GM12873 (cell line): ENCODE results near the gene MAPK8.

Experiments used
- TF ChIP-seq, protein P1 (sequence below): IDR thresholded peaks from 2 replicates; pipeline ENCODE4 v1.5.1; 2012; ENCODE audit warnings: low read depth, mild to moderate bottlenecking, moderate library complexity, low read length, control low read depth; ENCODE audit not compliant: insufficient read depth; ENCODE audit errors: missing control alignments

MAPK8 gene

DNA sequence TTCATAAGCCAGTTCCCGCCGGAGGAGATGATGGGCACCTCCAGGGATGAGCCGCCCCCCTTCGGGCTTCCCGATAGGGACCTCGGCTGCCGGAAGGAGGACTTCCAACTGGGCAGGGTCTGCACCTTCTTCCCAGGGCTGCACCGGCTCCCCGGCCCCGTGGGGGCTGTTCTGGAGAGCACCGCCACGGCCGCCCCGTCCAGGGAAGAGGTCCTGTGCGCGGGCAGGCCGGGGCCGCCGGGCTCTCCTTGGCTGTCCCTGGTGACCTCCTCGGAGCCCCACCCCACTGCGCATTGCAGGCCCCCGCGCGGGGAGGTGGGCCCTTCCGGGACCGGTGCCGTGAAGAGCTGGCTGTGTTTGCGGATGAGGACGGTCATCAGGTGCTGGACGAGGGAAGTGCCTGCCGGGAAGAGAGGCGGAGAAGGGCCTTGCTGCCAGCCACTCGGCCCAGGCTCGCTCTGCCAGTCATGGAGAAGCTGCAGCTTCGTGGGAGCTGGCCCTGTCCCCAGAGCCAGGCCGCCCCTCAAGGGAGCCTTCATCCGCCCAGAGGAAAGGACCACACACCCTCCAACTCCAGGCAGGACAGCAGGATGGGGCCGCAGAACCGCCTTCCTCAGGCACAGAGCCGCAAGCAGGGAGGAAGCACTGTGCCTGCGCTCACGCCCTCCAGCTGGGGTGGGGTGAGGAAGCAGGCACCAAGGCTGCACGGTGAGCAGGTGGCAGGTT, 144.4 kb downstream of the MAPK8 start:
- TF ChIP-seq, protein P1, sequence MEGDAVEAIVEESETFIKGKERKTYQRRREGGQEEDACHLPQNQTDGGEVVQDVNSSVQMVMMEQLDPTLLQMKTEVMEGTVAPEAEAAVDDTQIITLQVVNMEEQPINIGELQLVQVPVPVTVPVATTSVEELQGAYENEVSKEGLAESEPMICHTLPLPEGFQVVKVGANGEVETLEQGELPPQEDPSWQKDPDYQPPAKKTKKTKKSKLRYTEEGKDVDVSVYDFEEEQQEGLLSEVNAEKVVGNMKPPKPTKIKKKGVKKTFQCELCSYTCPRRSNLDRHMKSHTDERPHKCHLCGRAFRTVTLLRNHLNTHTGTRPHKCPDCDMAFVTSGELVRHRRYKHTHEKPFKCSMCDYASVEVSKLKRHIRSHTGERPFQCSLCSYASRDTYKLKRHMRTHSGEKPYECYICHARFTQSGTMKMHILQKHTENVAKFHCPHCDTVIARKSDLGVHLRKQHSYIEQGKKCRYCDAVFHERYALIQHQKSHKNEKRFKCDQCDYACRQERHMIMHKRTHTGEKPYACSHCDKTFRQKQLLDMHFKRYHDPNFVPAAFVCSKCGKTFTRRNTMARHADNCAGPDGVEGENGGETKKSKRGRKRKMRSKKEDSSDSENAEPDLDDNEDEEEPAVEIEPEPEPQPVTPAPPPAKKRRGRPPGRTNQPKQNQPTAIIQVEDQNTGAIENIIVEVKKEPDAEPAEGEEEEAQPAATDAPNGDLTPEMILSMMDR = no peak

DNA sequence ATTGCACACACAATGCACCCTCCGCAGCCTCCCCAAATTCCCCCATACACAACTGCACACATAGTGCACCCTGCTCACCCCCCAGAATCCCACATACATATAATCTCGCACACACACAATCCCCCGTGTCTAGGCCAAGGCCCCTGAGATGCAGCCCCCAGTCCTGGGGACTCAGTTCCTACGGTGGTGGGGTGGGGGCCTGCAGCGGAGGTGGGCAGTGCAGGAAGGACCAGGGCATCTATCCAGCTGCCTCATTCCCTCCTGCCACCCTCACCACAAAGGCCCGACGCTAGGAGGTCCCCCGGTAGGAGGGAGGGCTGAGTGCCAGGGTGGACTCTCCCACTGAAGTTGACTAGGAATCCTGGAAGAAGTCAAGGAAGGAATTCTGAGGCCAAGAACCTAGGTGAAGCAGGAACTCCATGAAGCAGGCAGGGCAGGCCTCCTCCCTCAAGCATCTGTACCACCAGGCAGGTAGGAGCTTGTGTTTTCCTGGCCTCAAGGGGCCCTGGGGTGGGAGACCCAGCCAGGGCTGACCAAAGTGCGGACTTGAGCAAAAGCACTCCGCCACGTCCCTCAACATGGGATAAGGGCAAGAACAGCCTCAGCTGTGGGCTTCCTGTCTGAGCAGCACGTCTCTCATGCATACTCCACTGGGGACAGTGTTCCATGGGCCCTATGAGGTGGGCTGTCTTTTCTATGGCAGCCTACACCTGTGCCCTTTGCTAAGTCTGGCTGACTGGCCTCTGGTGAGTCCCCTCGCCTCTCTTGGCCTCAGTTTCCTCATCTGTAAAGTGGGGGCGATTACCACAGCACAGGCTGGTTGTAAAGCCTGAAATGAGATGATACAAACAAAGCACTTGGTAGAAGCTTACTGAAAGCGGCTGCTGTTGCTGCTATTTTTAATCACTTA, 145.7 kb downstream of the MAPK8 start:
- TF ChIP-seq, protein P1 = no peak

DNA sequence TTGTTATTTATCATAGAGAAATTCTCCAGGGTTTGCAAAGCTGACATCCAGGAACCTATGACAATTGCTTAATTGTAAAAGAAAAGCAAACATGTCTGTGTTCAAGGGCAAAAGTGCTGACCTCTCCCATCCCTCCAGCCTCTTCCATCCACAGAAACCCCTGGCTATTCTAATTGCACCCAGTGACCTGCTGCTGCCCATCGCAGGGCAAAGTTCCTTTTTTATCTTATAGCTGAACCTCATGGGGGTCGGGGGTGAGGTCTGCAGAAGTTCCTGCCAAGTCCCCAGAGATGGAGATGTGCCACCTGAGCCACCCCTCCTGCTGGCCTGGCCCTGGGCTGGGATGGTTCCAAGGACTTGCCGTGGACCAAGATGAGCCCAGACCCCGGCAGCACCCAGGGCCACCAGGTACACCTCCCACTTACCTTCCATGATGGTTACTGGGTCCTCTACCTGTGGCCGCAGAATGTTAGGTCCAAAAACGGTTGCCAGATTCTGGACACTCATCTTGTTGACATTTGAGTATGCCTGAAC, 146.5 kb downstream of the MAPK8 start:
- TF ChIP-seq, protein P1 = no peak

DNA sequence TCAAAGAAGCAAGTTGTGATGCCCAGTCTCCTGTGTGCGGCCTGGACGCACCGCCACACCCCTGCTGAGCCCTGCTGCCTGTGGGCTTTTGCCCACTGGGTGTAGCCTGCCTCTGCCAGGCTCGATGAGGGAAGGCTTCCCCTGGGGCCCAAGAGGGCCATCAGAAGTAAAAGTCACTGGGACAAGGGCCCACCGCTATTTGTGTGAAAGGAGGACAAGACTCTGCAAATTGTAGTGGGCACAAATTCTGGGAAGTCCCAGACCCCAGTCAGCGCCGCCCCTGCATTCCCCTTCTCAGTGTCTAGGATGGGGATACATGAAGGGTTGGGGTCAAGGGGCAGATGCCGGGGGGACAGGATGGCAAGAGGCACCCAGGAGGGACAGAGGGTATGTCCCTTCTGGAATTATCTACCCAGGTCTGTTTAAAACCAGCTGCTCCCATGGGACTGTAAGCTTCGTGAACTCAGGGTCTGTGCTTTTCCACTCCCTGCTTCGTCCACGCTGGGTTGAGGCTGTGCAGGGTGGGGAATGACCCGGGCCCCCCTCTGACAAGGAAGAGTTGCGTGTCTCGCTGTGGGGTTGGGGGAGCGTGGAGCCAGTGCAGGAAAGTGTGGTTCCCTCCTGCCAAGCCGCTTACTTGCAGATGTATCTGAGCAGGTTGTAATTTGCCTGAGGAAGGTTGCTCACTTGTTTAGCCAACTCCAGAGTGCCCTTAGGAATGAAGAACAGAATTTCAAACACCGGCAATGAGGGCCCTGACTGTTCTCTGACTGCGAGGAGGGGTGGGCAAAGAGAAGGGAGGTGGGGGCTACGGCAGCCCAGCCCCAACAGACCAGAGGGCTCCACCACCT, 147.2 kb downstream of the MAPK8 start:
- TF ChIP-seq, protein P1 = no peak

DNA sequence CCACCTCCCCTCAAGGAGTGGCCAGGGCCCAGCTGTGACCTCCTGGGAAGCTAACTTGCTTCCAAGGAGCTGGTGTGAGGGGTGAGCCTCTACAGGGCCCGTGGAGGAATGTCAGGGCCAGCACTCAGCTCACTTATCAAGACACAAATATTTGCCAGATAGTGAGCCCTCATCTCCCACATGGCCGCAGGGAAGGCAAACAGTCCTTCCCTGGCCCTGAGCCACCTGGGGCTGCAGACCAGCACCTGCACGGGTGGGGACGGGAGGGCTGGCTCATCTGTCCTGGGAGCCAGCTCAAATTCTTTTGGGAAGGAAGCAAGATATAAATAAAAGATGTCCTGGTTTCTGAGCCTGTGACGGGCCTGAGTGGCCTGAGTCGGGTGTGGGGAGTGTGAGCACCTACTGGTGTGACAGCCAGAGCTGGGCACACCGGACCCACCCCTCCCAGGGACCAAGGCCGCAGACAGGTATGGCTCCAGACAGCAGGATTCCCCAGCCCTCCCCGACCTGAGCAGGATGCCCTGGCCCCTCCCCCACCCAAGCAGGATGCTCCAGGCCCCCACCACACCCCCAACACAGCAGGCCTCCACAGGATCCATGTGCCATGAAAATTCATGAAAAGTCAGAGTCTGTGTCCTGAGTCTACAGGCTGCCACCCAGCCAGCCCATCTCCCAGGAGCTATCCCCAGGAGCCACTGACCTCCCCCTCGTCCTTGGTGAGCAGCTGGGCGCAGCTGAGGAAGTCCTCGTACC, 148.0 kb downstream of the MAPK8 start:
- TF ChIP-seq, protein P1 = no peak

DNA sequence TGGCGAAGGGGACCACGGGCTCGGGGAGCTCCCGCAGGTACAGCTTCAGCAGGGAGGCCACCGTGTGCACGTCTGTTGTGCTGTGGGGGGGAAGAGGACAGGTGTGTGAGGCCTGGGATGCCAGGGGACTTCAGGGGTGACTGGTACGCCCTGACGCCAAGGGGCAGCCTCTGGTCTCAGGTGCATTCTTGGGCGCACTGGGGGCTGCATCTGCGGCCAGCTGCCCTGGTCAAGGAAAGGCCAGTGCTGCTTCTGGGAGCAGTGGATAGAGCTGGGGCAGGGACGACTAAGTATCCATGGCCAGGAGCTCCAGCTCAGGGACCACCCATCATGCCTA, 148.5 kb downstream of the MAPK8 start:
- TF ChIP-seq, protein P1 = no peak
